GM12878 (cell line): Measurements from ENCODE around the gene GABARAPL2. TPM values are rescaled to one million over a fixed set of nuclear protein-coding genes. Genes with fewer than 3 reads are reported as not detected.
A peak's percentile ranks its signal among the peaks of the same experiment; 100 is the strongest.

Experiments used
- BCLAF1 ChIP-seq: fragments of 450-650 bp; IDR thresholded peaks from 2 replicates; pipeline ENCODE4 v1.6.1; 2017; ENCODE audit warnings: antibody characterized with exemption, mild to moderate bottlenecking, moderate library complexity
- BHLHE40 ChIP-seq, 2 experiments: fragments of 450-650 bp in 1 of 2; IDR thresholded peaks; 2 replicates each; pipeline ENCODE4 v1.6.1; 2011 to 2017; ENCODE audit warnings: low read depth in 2 of 2, borderline replicate concordance in 1 of 2, improper control_type of control experiment in 1 of 2, low read length in 1 of 2, mild to moderate bottlenecking in 1 of 2
- BMI1 ChIP-seq: fragments of 450-650 bp; IDR thresholded peaks from 2 replicates; pipeline ENCODE4 v1.6.1; 2016; ENCODE audit warnings: mild to moderate bottlenecking, moderate library complexity, borderline replicate concordance
- BRCA1 ChIP-seq: IDR thresholded peaks from 2 replicates; pipeline ENCODE4 v1.6.1; 2011; ENCODE audit warnings: low read depth, low read length, improper control_type of control experiment
- CEBPB ChIP-seq, 2 experiments: fragments of 150-350 bp in 1 of 2; IDR thresholded peaks; 2 replicates each; pipeline ENCODE4 v1.6.1; 2012 to 2014; ENCODE audit warnings: low read depth in 2 of 2, low read length in 2 of 2, borderline replicate concordance in 1 of 2, inconsistent platforms in 1 of 2
- CREM ChIP-seq: IDR thresholded peaks from 2 replicates; pipeline ENCODE4 v1.6.1; 2014; ENCODE audit warnings: antibody characterized with exemption, low read depth
- DPF2 ChIP-seq: fragments of 450-650 bp; IDR thresholded peaks from 2 replicates; pipeline ENCODE4 v1.6.1; 2017; ENCODE audit warnings: mild to moderate bottlenecking
- EGR1 ChIP-seq, 2 experiments: IDR thresholded peaks; 1 replicate in 1 of 2; 2 replicates in 1 of 2; pipeline ENCODE4 v1.6.1; 2011 to 2012; ENCODE audit warnings: low read depth in 2 of 2, low read length in 2 of 2, borderline replicate concordance in 1 of 2, mild to moderate bottlenecking in 1 of 2, moderate library complexity in 1 of 2
- EZH2 ChIP-seq: IDR thresholded peaks from 2 replicates; pipeline ENCODE4 v1.6.1; 2012; ENCODE audit warnings: low read depth, mild to moderate bottlenecking, control low read depth, inconsistent platforms, low read length, borderline replicate concordance; ENCODE audit not compliant: control insufficient read depth
- IKZF1 ChIP-seq: fragments of 450-650 bp; conservative IDR thresholded peaks from 2 replicates; pipeline ENCODE4 v1.6.1; 2017; ENCODE audit warnings: antibody characterized with exemption, mild to moderate bottlenecking
- LARP7 ChIP-seq: fragments of 450-650 bp; IDR thresholded peaks from 2 replicates; pipeline ENCODE4 v1.6.1; 2017; ENCODE audit warnings: mild to moderate bottlenecking
- MTA2 ChIP-seq: fragments of 450-650 bp; IDR thresholded peaks from 2 replicates; pipeline ENCODE4 v1.6.1; 2016; ENCODE audit warnings: low read depth, mild to moderate bottlenecking, moderate library complexity
- MYB ChIP-seq: fragments of 150-350 bp; IDR thresholded peaks from 2 replicates; pipeline ENCODE4 v1.6.1; 2014; ENCODE audit warnings: mild to moderate bottlenecking, low read depth, low read length, borderline replicate concordance
- NRF1 ChIP-seq: conservative IDR thresholded peaks from 2 replicates; pipeline ENCODE4 v1.6.1; 2011; ENCODE audit warnings: mild to moderate bottlenecking, low read depth, low read length, improper control_type of control experiment
- POLR2A ChIP-seq: IDR thresholded peaks from 2 replicates; pipeline ENCODE4 v1.6.1; 2011; ENCODE audit warnings: low read depth, mild to moderate bottlenecking, low read length
- RCOR1 ChIP-seq: conservative IDR thresholded peaks from 2 replicates; pipeline ENCODE4 v1.6.1; 2012; ENCODE audit warnings: low read depth, low read length, improper control_type of control experiment
- RFX5 ChIP-seq: IDR thresholded peaks from 2 replicates; pipeline ENCODE4 v1.6.1; 2011; ENCODE audit warnings: low read depth, low read length, improper control_type of control experiment
- SIN3A ChIP-seq: IDR thresholded peaks from 2 replicates; pipeline ENCODE4 v1.6.1; 2012; ENCODE audit warnings: low read depth, low read length, improper control_type of control experiment
- SMARCA5 ChIP-seq: fragments of 450-650 bp; IDR thresholded peaks from 2 replicates; pipeline ENCODE4 v1.6.1; 2017; ENCODE audit warnings: mild to moderate bottlenecking
- TARDBP ChIP-seq: IDR thresholded peaks from 2 replicates; pipeline ENCODE4 v1.6.1; 2016; ENCODE audit warnings: borderline replicate concordance
- polyA plus RNA-seq, 11 experiments: library from polyadenylated mRNA; depleted of rRNA in 4 of 11; unstranded in 6 of 11; stranded (reverse) in 5 of 11; fragments of >200 nt; fragmentation: Nextera tagmentation in 4 of 11; fragmentation: Illumina TruSeq in 1 of 11; extraction: Ambion mirVana in 4 of 11; extraction: Trizol in 1 of 11; gene quantifications; 1 replicate in 1 of 11; 2 replicates in 10 of 11; pipeline versions ENCODE4 v1.2.1 to v1.2.3, GENCODE V29; 2011 to 2016; ENCODE audit warnings: inconsistent platforms in 2 of 11, missing spikeins in 2 of 11, low read depth in 1 of 11
- total RNA-seq, 4 experiments: library from RNA; depleted of rRNA in 3 of 4; stranded (reverse); fragments of >200 nt in 3 of 4; fragmentation: Illumina TruSeq in 1 of 4; extraction: Trizol in 1 of 4; gene quantifications; 2 replicates each; pipeline versions ENCODE4 v1.2.1 to v1.2.3, GENCODE V29; 2013 to 2021
- TF ChIP-seq, protein P1 (sequence below): fragments of 450-650 bp; IDR thresholded peaks from 2 replicates; pipeline ENCODE4 v1.6.1; 2017; ENCODE audit warnings: mild to moderate bottlenecking, low read depth, inconsistent platforms; ENCODE audit not compliant: poor library complexity, severe bottlenecking
- TF ChIP-seq, protein P2 (sequence below): fragments of 450-650 bp; conservative IDR thresholded peaks from 2 replicates; pipeline ENCODE4 v1.6.1; 2017; ENCODE audit warnings: mild to moderate bottlenecking, moderate library complexity
- TF ChIP-seq, protein P3 (sequence below): IDR thresholded peaks from 2 replicates; pipeline ENCODE4 v1.6.1; 2012; ENCODE audit warnings: low read depth, low read length, improper control_type of control experiment

The GABARAPL2 gene
- total and polyA plus RNA-seq, 10 of the 15 experiments (the other 5 are each of a cell fraction or from before 2014, with no cell fraction given): 61.9 to 359 (median 128) TPM

GRCh38 chr16:75555707-75556430, 10.3 kb upstream of the GABARAPL2 start, which contains the start of gene TMEM231 (continued):
- TF ChIP-seq, protein P1, sequence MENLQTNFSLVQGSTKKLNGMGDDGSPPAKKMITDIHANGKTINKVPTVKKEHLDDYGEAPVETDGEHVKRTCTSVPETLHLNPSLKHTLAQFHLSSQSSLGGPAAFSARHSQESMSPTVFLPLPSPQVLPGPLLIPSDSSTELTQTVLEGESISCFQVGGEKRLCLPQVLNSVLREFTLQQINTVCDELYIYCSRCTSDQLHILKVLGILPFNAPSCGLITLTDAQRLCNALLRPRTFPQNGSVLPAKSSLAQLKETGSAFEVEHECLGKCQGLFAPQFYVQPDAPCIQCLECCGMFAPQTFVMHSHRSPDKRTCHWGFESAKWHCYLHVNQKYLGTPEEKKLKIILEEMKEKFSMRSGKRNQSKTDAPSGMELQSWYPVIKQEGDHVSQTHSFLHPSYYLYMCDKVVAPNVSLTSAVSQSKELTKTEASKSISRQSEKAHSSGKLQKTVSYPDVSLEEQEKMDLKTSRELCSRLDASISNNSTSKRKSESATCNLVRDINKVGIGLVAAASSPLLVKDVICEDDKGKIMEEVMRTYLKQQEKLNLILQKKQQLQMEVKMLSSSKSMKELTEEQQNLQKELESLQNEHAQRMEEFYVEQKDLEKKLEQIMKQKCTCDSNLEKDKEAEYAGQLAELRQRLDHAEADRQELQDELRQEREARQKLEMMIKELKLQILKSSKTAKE: no peak
- TF ChIP-seq SIN3A (peak; percentile 97), BRCA1 (no peak), CREM (peak; percentile 34; the same call in 1 of the 2 replicates), IKZF1 (peak; percentile 35), LARP7 (peak; percentile 84; the same call in 1 of the 2 replicates), EZH2 (no peak), TARDBP (no peak), RFX5 (peak; percentile 95), EGR1 (IDR thresholded peaks at IDR 0.05; ENCODE audit: borderline replicate concordance in 1 of 2, low read depth in 2 of 2, low read length in 2 of 2) (peak in 1 of 2 experiments; percentile 88; a peak in 2 of 3 replicates), CEBPB (IDR thresholded peaks at IDR 0.05; ENCODE audit: borderline replicate concordance in 1 of 2, low read depth in 2 of 2, low read length in 2 of 2) (no peak), BCLAF1 (no peak), MTA2 (no peak), RCOR1 (no peak), POLR2A (peak; percentile 72), BMI1 (peak; percentile 95), DPF2 (0 out of 2 replicates have a peak, but pooled peaks have one; percentile 21), MYB (no peak), NRF1 (no peak), BHLHE40 (IDR thresholded peaks at IDR 0.05; ENCODE audit: borderline replicate concordance in 1 of 2, low read depth in 2 of 2, low read length in 1 of 2) (peak; percentile 5 to 38; a peak in 3 of 4 replicates), SMARCA5 (no peak)
- TF ChIP-seq, protein P2, sequence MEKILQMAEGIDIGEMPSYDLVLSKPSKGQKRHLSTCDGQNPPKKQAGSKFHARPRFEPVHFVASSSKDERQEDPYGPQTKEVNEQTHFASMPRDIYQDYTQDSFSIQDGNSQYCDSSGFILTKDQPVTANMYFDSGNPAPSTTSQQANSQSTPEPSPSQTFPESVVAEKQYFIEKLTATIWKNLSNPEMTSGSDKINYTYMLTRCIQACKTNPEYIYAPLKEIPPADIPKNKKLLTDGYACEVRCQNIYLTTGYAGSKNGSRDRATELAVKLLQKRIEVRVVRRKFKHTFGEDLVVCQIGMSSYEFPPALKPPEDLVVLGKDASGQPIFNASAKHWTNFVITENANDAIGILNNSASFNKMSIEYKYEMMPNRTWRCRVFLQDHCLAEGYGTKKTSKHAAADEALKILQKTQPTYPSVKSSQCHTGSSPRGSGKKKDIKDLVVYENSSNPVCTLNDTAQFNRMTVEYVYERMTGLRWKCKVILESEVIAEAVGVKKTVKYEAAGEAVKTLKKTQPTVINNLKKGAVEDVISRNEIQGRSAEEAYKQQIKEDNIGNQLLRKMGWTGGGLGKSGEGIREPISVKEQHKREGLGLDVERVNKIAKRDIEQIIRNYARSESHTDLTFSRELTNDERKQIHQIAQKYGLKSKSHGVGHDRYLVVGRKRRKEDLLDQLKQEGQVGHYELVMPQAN: peak; percentile 98
- TF ChIP-seq, protein P3, sequence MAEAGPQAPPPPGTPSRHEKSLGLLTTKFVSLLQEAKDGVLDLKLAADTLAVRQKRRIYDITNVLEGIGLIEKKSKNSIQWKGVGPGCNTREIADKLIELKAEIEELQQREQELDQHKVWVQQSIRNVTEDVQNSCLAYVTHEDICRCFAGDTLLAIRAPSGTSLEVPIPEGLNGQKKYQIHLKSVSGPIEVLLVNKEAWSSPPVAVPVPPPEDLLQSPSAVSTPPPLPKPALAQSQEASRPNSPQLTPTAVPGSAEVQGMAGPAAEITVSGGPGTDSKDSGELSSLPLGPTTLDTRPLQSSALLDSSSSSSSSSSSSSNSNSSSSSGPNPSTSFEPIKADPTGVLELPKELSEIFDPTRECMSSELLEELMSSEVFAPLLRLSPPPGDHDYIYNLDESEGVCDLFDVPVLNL: no peak
